Sigmoid colon (tissue), 4 donors: ENCODE results near the gene MAP1B.

ENCODE experiments used
- EP300 ChIP-seq, 4 donors: sonication (generic); formaldehyde crosslinking; IDR thresholded peaks; one replicate each; pipeline ENCODE4 v1.6.1; 2017; ENCODE audit warnings: antibody characterized with exemption in 4 of 4
- POLR2A ChIP-seq, 2 donors: fragments of 450-650 bp; IDR thresholded peaks; one replicate each; pipeline ENCODE4 v1.6.1; 2016; ENCODE audit warnings: antibody characterized with exemption in 2 of 2, mild to moderate bottlenecking in 2 of 2, moderate library complexity in 2 of 2
- TF ChIP-seq, protein P1 (sequence below), 4 experiments: fragments of 450-650 bp in 3 of 4; fragments of 200-600 bp in 1 of 4; IDR thresholded peaks; one replicate each; pipeline ENCODE4 v1.5.1; 2016 to 2019; ENCODE audit warnings: antibody characterized with exemption in 4 of 4, mild to moderate bottlenecking in 3 of 4, moderate library complexity in 2 of 4

DNA sequence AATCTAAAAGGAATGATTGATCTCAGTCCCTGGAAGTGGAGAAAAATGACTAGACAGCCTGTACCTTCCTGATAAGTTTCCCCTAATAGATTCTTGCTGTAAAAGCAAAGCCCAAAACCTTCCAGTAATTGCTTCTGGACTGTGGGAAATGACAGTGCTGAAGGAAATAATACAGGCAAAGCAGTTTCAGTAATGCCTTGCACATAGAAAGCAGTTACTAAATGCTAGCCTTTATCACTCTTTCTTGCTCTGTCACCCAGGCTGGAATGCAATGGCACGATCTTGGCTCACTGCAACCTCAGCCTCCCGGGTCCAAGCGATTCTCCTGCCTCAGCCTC lies 50.3 kb downstream of the MAP1B start:
- TF ChIP-seq EP300 (IDR thresholded peaks at IDR 0.05) (peak in 1 of 4 donors; percentile 14), POLR2A (IDR thresholded peaks at IDR 0.05) (no peak)
- TF ChIP-seq, protein P1, sequence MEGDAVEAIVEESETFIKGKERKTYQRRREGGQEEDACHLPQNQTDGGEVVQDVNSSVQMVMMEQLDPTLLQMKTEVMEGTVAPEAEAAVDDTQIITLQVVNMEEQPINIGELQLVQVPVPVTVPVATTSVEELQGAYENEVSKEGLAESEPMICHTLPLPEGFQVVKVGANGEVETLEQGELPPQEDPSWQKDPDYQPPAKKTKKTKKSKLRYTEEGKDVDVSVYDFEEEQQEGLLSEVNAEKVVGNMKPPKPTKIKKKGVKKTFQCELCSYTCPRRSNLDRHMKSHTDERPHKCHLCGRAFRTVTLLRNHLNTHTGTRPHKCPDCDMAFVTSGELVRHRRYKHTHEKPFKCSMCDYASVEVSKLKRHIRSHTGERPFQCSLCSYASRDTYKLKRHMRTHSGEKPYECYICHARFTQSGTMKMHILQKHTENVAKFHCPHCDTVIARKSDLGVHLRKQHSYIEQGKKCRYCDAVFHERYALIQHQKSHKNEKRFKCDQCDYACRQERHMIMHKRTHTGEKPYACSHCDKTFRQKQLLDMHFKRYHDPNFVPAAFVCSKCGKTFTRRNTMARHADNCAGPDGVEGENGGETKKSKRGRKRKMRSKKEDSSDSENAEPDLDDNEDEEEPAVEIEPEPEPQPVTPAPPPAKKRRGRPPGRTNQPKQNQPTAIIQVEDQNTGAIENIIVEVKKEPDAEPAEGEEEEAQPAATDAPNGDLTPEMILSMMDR (IDR thresholded peaks at IDR 0.05), result no peak
